C4-2B (cell line): Measurements from ENCODE around the gene POM121.
"Not testable (repeated sequence)": the region's sequence is repeated elsewhere in the genome, so short reads cannot be mapped to it uniquely, and the experiment has no call there.

Experiments
- ZFX ChIP-seq: fragments of 450-650 bp; IDR thresholded peaks from 2 replicates; pipeline ENCODE4 v1.6.1; 2017
- TF ChIP-seq, protein P1 (sequence below): fragments of 450-650 bp; conservative IDR thresholded peaks from 2 replicates; pipeline ENCODE4 v1.5.1; 2017; ENCODE audit warnings: mild to moderate bottlenecking

DNA sequence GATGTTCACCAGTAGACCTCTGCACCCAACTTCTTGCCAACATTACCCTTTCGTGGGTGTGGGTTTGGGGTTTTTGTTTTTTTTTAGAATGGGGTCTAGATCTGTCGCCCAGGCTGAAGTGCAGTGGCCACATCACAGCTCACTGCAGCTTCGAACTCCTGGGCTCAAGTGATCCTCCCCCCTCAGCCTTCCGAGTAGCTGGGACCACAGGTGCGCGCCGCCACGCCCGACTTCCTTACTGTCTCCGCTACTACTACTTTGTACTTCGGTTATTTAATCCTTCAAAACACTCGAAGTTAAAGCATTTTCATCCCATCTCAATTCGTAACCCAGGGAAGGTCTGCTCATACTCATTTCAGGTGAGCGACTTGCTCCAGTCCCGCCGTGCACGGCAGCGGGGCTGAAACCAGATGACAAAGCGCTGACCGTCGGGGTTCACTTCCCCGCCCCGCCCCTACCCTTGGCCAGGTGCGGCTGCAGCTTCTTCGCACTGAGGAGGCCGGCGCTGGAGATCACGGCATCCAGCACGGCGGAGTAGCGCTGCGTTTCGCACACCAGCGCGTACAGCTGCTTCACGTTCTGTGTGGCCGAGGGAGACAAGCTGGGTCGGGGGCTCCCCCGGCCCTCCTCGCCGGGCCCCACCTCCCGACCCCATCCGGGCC lies 29.1 kb downstream of the POM121 start:
- TF ChIP-seq, protein P1, sequence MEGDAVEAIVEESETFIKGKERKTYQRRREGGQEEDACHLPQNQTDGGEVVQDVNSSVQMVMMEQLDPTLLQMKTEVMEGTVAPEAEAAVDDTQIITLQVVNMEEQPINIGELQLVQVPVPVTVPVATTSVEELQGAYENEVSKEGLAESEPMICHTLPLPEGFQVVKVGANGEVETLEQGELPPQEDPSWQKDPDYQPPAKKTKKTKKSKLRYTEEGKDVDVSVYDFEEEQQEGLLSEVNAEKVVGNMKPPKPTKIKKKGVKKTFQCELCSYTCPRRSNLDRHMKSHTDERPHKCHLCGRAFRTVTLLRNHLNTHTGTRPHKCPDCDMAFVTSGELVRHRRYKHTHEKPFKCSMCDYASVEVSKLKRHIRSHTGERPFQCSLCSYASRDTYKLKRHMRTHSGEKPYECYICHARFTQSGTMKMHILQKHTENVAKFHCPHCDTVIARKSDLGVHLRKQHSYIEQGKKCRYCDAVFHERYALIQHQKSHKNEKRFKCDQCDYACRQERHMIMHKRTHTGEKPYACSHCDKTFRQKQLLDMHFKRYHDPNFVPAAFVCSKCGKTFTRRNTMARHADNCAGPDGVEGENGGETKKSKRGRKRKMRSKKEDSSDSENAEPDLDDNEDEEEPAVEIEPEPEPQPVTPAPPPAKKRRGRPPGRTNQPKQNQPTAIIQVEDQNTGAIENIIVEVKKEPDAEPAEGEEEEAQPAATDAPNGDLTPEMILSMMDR = not testable (repeated sequence)
- not testable (repeated sequence) for TF ChIP-seq ZFX
